ENCODE data around the gene CDCA3. TPM values are rescaled to one million over a fixed set of nuclear protein-coding genes. Genes with fewer than 3 reads are reported as not detected.

CDCA3 gene
- total and polyA plus RNA-seq, 2 of the 4 experiments (the other 2 are of a cell fraction), result 23.5 to 61.0 TPM

GRCh38 chr12:6872073-6873048 lies 21.3 kb upstream of the CDCA3 start (continued):
- TF ChIP-seq POLR2A (IDR thresholded peaks at IDR 0.05; ENCODE audit: low read depth, low read length) (no peak), SMC3 (IDR thresholded peaks at IDR 0.05; ENCODE audit: low read depth, low read length) (peak; percentile 39), RFX5 (IDR thresholded peaks at IDR 0.05; ENCODE audit: low read depth, low read length) (no peak), MXI1 (IDR thresholded peaks at IDR 0.05; ENCODE audit: borderline replicate concordance, low read depth, low read length) (peak; percentile 96)
